ENCODE data around the gene PAM. TPM values are rescaled to one million over a fixed set of nuclear protein-coding genes. Genes with fewer than 3 reads are reported as not detected.

The PAM gene
- total RNA-seq, 1 donor from 2014 or later: 136 TPM

- H3K27ac ChIP-seq: no peak overlapping the region
- no peaks in the 10 kb centered on the region for H3K9me3 ChIP-seq
- no peak for DNase-seq (ENCODE audit: extremely low spot score in 2 of 2)
- no peaks in the 10 kb centered on the region for H3K36me3 ChIP-seq
- intact Hi-C loops (cut with DNase I): no loop called here
- H3K4me1 ChIP-seq: no peaks in the 10 kb centered on the region
- no peak for TF ChIP-seq POLR2AphosphoS5 (IDR thresholded peaks at IDR 0.05; ENCODE audit: insufficient read depth in 1 of 2, low read depth in 1 of 2)
- TF ChIP-seq POLR2A (IDR thresholded peaks at IDR 0.05): no peak
- TF ChIP-seq, protein P1, sequence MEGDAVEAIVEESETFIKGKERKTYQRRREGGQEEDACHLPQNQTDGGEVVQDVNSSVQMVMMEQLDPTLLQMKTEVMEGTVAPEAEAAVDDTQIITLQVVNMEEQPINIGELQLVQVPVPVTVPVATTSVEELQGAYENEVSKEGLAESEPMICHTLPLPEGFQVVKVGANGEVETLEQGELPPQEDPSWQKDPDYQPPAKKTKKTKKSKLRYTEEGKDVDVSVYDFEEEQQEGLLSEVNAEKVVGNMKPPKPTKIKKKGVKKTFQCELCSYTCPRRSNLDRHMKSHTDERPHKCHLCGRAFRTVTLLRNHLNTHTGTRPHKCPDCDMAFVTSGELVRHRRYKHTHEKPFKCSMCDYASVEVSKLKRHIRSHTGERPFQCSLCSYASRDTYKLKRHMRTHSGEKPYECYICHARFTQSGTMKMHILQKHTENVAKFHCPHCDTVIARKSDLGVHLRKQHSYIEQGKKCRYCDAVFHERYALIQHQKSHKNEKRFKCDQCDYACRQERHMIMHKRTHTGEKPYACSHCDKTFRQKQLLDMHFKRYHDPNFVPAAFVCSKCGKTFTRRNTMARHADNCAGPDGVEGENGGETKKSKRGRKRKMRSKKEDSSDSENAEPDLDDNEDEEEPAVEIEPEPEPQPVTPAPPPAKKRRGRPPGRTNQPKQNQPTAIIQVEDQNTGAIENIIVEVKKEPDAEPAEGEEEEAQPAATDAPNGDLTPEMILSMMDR (IDR thresholded peaks at IDR 0.05): no peak
- no peak overlapping the region for H3K4me3 ChIP-seq
- no peaks in the 10 kb centered on the region for H3K27me3 ChIP-seq
Observed at GRCh38 chr5:102722931-102723330, 32.2 kb upstream of the PAM start.

DNA sequence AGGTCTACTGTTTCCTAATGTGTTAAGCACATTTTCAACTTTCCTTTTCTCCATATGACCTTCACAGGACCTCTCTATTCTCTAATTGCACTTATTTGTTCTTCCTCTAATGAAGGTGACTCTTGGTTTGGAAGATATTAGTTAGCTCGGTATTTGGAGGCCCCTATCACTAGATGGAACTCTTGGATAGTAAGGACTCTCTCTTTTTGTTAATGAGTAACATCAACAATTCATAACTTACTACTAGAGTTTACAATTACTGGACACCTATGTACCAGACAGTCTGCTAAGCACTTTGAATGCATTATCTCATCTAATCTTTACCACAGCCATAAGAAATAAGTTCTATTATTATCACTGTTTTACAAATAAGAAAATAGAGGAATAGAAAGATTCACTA is 23.4 kb upstream of the PAM start:
- intact Hi-C loops (cut with DNase I): no loop called here
- Histone ChIP-seq H3K4me3 (no peak overlapping the region), H3K9me3 (no peaks in the 10 kb centered on the region), H3K4me1 (no peaks in the 10 kb centered on the region), H3K36me3 (no peaks in the 10 kb centered on the region), H3K27ac (no peak overlapping the region), H3K27me3 (no peaks in the 10 kb centered on the region)
- no peak for DNase-seq (ENCODE audit: extremely low spot score in 2 of 2)
- TF ChIP-seq, protein P1 (IDR thresholded peaks at IDR 0.05): no peak
- no peak for TF ChIP-seq POLR2A (IDR thresholded peaks at IDR 0.05)
- TF ChIP-seq POLR2AphosphoS5 (IDR thresholded peaks at IDR 0.05; ENCODE audit: insufficient read depth in 1 of 2, low read depth in 1 of 2): no peak

DNA sequence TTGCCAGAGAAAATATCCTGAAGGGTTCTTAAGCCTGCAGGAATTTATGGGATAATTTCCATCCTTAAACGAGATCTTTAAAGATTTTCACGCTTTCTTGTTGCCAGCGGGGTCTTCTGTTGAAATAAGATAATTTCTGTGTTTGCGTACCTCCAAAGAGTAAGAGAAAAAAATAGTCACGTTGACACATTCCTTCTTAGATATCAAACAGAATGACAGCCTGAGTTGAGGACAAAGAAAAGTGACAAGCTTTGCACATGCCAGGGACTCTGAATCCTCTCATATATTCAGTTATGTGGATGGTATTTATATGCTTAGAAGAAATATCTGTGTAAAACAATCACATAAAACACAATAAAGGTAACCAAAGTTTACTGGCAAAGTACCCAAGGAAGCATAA is 21.6 kb upstream of the PAM start:
- no peaks in the 10 kb centered on the region for H3K36me3 ChIP-seq
- TF ChIP-seq POLR2A (IDR thresholded peaks at IDR 0.05) (no peak), POLR2AphosphoS5 (IDR thresholded peaks at IDR 0.05; ENCODE audit: insufficient read depth in 1 of 2, low read depth in 1 of 2) (no peak)
- TF ChIP-seq, protein P1 (IDR thresholded peaks at IDR 0.05): no peak
- H3K27me3 ChIP-seq: no peaks in the 10 kb centered on the region
- DNase-seq (ENCODE audit: extremely low spot score in 2 of 2): no peak
- no peak overlapping the region for H3K27ac ChIP-seq
- H3K4me1 ChIP-seq: no peaks in the 10 kb centered on the region
- H3K9me3 ChIP-seq: no peaks in the 10 kb centered on the region
- no peak overlapping the region for H3K4me3 ChIP-seq
- intact Hi-C loops (cut with DNase I): no loop called here

DNA sequence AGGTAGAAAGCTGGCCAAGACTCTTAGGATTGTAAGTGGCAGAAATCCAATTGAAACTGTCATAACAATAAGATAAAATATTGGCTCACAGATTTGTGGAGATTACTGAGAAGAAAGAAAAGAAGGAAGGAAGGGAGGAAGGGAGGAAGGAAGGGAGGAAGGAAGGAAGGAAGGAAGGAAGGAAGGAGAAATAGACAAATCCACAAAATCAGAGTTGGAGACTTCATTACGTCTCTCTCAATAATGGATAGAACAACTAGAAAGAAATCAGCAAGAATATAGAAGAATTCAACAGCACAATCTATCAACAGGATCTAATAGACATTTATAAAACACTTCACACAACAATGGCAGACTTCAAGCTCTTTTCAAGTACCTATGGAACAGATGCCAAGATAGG is 17.9 kb upstream of the PAM start:
- no peak overlapping the region for H3K4me3 ChIP-seq
- no peaks in the 10 kb centered on the region for H3K36me3 ChIP-seq
- no peaks in the 10 kb centered on the region for H3K27me3 ChIP-seq
- DNase-seq (ENCODE audit: extremely low spot score in 2 of 2): no peak
- H3K9me3 ChIP-seq: no peaks in the 10 kb centered on the region
- no peaks in the 10 kb centered on the region for H3K4me1 ChIP-seq
- H3K27ac ChIP-seq: no peak overlapping the region
- intact Hi-C loops (cut with DNase I): no loop called here
- TF ChIP-seq POLR2AphosphoS5 (IDR thresholded peaks at IDR 0.05; ENCODE audit: insufficient read depth in 1 of 2, low read depth in 1 of 2) (no peak), POLR2A (IDR thresholded peaks at IDR 0.05) (no peak)
- TF ChIP-seq, protein P1 (IDR thresholded peaks at IDR 0.05): no peak

DNA sequence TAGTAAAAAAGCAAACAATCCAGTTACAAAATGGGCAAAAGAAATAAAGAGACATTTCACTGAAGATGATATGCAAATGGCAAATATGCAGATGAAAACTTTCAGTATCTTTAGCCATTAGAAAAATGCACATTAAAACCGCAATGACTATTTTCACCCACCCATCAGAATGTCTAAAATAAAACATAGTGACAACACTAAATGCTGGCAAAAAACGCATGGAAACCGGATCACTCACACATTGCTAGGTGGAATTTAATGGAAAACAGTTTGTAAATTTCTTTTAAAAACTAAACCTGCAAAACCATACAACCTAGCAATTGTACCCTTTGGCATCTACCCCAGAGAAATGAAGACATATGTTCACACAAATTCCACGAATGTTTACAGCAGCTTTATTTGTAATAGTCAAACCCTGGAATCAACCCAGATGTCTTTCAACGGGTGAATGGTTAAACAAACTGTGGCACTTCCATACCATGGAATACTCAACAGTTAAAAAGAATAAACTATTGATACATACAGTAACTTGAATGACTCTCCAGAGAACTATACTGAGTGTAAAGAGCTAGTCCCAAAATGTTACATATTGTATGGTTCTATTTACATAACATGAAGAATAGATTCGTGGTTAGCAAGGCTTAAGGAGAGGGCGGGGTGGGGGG is 17.2 kb upstream of the PAM start:
- intact Hi-C loops (cut with DNase I): no loop called here
- Histone ChIP-seq H3K4me1 (no peaks in the 10 kb centered on the region), H3K9me3 (no peaks in the 10 kb centered on the region), H3K4me3 (no peak overlapping the region), H3K27me3 (no peaks in the 10 kb centered on the region), H3K36me3 (no peaks in the 10 kb centered on the region), H3K27ac (no peak overlapping the region)
- DNase-seq (ENCODE audit: extremely low spot score in 2 of 2): no peak
- TF ChIP-seq, protein P1 (IDR thresholded peaks at IDR 0.05): no peak
- TF ChIP-seq POLR2A (IDR thresholded peaks at IDR 0.05): no peak
- TF ChIP-seq POLR2AphosphoS5 (IDR thresholded peaks at IDR 0.05; ENCODE audit: insufficient read depth in 1 of 2, low read depth in 1 of 2): no peak
